Testis (tissue), 2 donors: ENCODE measurements around the gene DLG5.

Experiments used
- CTCF ChIP-seq, 3 experiments: fragments of 450-650 bp in 2 of 3; fragments of 200-600 bp in 1 of 3; sonication (generic) in 1 of 3; IDR thresholded peaks; one replicate each; pipeline ENCODE4 v1.5.1; 2016 to 2019; ENCODE audit warnings: antibody characterized with exemption in 3 of 3, mild to moderate bottlenecking in 2 of 3, moderate library complexity in 1 of 3
- POLR2A ChIP-seq: fragments of 450-650 bp; IDR thresholded peaks from one replicate; pipeline ENCODE4 v1.6.1; 2017; ENCODE audit warnings: antibody characterized with exemption, mild to moderate bottlenecking, moderate library complexity

- TF ChIP-seq CTCF (IDR thresholded peaks at IDR 0.05) (no peak), POLR2A (no peak)
These were observed 58.0 kb downstream of the DLG5 start for GRCh38 chr10:77868523-77868922.
